Immature natural killer cell (primary cell): ENCODE data around the gene EME1. TPM values are rescaled to one million over a fixed set of nuclear protein-coding genes. Genes with fewer than 3 reads are reported as not detected.

Experiments used
- polyA plus RNA-seq, 3 donors: library from polyadenylated mRNA; unstranded; fragments of 300-500 nt; fragmentation: Illumina TruSeq; gene quantifications; one replicate each; pipeline ENCODE4 v1.2.3, GENCODE V29; 2021

EME1 gene
- polyA plus RNA-seq, 3 donors from 2014 or later, result 0.47 to 0.85 TPM; not detected in 1

Other genes starting within 250 kb of the EME1 start
- 1 to 10 TPM in 1 of 3 donors, not detected in 2; 1.2 TPM for gene SAMD14, start 243.1 kb upstream of the EME1 start, polyA plus RNA-seq
- 1 to 10 TPM in 1 of 3 donors, under 1 TPM in 2; 0.25 to 2.0 (median 0.66) TPM for gene PPP1R9B, start 222.6 kb upstream of the EME1 start, polyA plus RNA-seq
- gene SGCA, start 207.2 kb upstream of the EME1 start, polyA plus RNA-seq, result not detected
- gene COL1A1, start 171.6 kb upstream of the EME1 start, polyA plus RNA-seq, result not detected
- gene TMEM92, start 98.8 kb upstream of the EME1 start, polyA plus RNA-seq, result not detected
- gene XYLT2, start 27.1 kb upstream of the EME1 start, polyA plus RNA-seq, result 10 to 100 TPM in 1 of 3 donors, 1 to 10 TPM in 2; 6.8 to 17.4 (median 7.1) TPM
- 10 to 100 TPM; 47.8 to 69.1 (median 49.4) TPM for gene MRPL27, start within 50 bp of the EME1 start, polyA plus RNA-seq
- 10 to 100 TPM; 16.8 to 30.3 (median 23.9) TPM for gene LRRC59, start 24.3 kb downstream of the EME1 start, polyA plus RNA-seq
- 10 to 100 TPM in 1 of 3 donors, 1 to 10 TPM in 2; 4.8 to 11.1 (median 5.4) TPM for gene ACSF2, start 53.0 kb downstream of the EME1 start, polyA plus RNA-seq
- gene CHAD, start 95.7 kb downstream of the EME1 start, polyA plus RNA-seq, result not detected
- gene RSAD1, start 105.6 kb downstream of the EME1 start, polyA plus RNA-seq, result 10 to 100 TPM; 50.5 to 54.2 (median 54.1) TPM
- gene MYCBPAP, start 135.2 kb downstream of the EME1 start, polyA plus RNA-seq, result under 1 TPM in 1 of 3 donors, not detected in 2; 1.00 TPM
- not detected for gene EPN3, start 159.5 kb downstream of the EME1 start, polyA plus RNA-seq
- gene SPATA20, start 173.9 kb downstream of the EME1 start, polyA plus RNA-seq, result 10 to 100 TPM in 1 of 3 donors, 1 to 10 TPM in 2; 9.8 to 23.0 (median 9.9) TPM
- gene CACNA1G, start 187.5 kb downstream of the EME1 start, polyA plus RNA-seq, result not detected